GM12878 (cell line): ENCODE measurements around the gene SOCS4. TPM values are rescaled to one million over a fixed set of nuclear protein-coding genes. Genes with fewer than 3 reads are reported as not detected.

Experiments
- ATAC-seq: fragments of 200-7000 bp; cut with Tn5 transposase; 3 replicates; pipeline ENCODE4 v1.9.1; 2020; ENCODE audit warnings: mild to moderate bottlenecking, moderate library complexity
- BruUV-seq: library from RNA; stranded (reverse); fragments of 400-500 nt; replicated peaks from 2 replicates; lab custom pipeline; 2021; lab: Mats Ljungman, UMichigan
- CTCF ChIA-PET: fragments of 300-600 bp; sonication (Branson Sonifier 250); formaldehyde crosslinking; extraction: SDS; loops from one replicate; lab custom pipeline; 2021; ENCODE audit warnings: inconsistent platforms; lab: Yijun Ruan, JAX
- POLR2A ChIA-PET: fragments of 350-600 bp; formaldehyde crosslinking; extraction: SDS; loops from one replicate; lab custom pipeline; 2021; ENCODE audit warnings: inconsistent platforms; lab: Charles Lee
- RAD21 ChIA-PET: fragments of 300-600 bp; sonication (Branson Sonifier 250); formaldehyde crosslinking; loops from one replicate; lab custom pipeline; 2023; ENCODE audit warnings: antibody characterized with exemption; ENCODE audit not compliant: unreplicated experiment; lab: Charles Lee
- SMC1A ChIA-PET: fragments of 300-600 bp; sonication (Branson Sonifier 250); formaldehyde crosslinking; loops from one replicate; lab custom pipeline; 2023; ENCODE audit not compliant: unreplicated experiment, uncharacterized antibody; lab: Charles Lee
- DNase-seq: peaks from one replicate; pipeline ENCODE4 v3.0.0-alpha.2; 2011; ENCODE audit warnings: low read depth, low spot score
- FAIRE-seq: peaks from 3 replicates; lab custom pipeline; 2011; peaks lifted over from hg19 to GRCh38; lab: Jason Lieb, UNC
- H2AFZ ChIP-seq: 2 replicates; pipeline ENCODE4 v1.6.0; 2011; ENCODE audit warnings: low read depth, low read length, control low read depth; ENCODE audit not compliant: control insufficient read depth
- H3K27ac ChIP-seq: 2 replicates; pipeline ENCODE4 v1.5.1; 2011; ENCODE audit warnings: control low read depth; ENCODE audit not compliant: control insufficient read depth, insufficient read depth
- H3K27me3 ChIP-seq, 2 experiments: replicated peaks in 1 of 2; 2 replicates each; pipeline versions ENCODE4 v1.6.0 to v1.6.1; 2011; ENCODE audit warnings: low read length in 1 of 2; ENCODE audit not compliant: control insufficient read depth in 2 of 2, insufficient read depth in 2 of 2
- H3K36me3 ChIP-seq, 2 experiments: 2 replicates each; pipeline ENCODE4 v1.5.1; 2011; ENCODE audit warnings: low read length in 1 of 2; ENCODE audit not compliant: control insufficient read depth in 2 of 2, insufficient read depth in 2 of 2
- H3K4me1 ChIP-seq: 2 replicates; pipeline ENCODE4 v1.6.1; 2011; ENCODE audit warnings: mild to moderate bottlenecking, low read length, moderate library complexity, mixed read lengths; ENCODE audit not compliant: control insufficient read depth, insufficient read depth
- H3K4me2 ChIP-seq: 2 replicates; pipeline ENCODE4 v1.6.0; 2011; ENCODE audit warnings: control low read depth; ENCODE audit not compliant: control insufficient read depth, insufficient read depth
- H3K4me3 ChIP-seq: fragments of 200-600 bp; sonication (generic); 2 replicates; pipeline ENCODE4 v1.5.1; 2016
- H3K79me2 ChIP-seq: 2 replicates; pipeline ENCODE4 v1.6.0; 2011; ENCODE audit warnings: low read length; ENCODE audit not compliant: control insufficient read depth, insufficient read depth
- H3K9ac ChIP-seq: 2 replicates; pipeline ENCODE4 v1.8.0; 2011; ENCODE audit warnings: low read length, control low read depth, mixed read lengths; ENCODE audit not compliant: control insufficient read depth, insufficient read depth
- H3K9me3 ChIP-seq: replicated peaks from 3 replicates; pipeline ENCODE4 v1.5.1; 2011; ENCODE audit warnings: mild to moderate bottlenecking, low read length; ENCODE audit not compliant: control insufficient read depth, insufficient read depth
- H4K20me1 ChIP-seq: 2 replicates; pipeline ENCODE4 v1.6.0; 2011; ENCODE audit not compliant: control insufficient read depth, insufficient read depth
- POLR2AphosphoS2 ChIP-seq: IDR thresholded peaks from 2 replicates; pipeline ENCODE4 v1.6.1; 2011; ENCODE audit warnings: low read depth, mild to moderate bottlenecking, low read length, improper control_type of control experiment, moderate library complexity
- RUNX3 ChIP-seq: IDR thresholded peaks from 2 replicates; pipeline ENCODE4 v1.6.1; 2012; ENCODE audit warnings: low read length, inconsistent platforms
- USF1 ChIP-seq: IDR thresholded peaks from 2 replicates; pipeline ENCODE4 v1.6.1; 2011; ENCODE audit warnings: borderline replicate concordance, low read depth, mild to moderate bottlenecking, moderate library complexity, mixed read lengths, low read length; ENCODE audit not compliant: insufficient read depth; ENCODE audit errors: extremely low read length
- WRNIP1 ChIP-seq: IDR thresholded peaks from 2 replicates; pipeline ENCODE4 v1.6.1; 2011; ENCODE audit warnings: low read depth, low read length, improper control_type of control experiment, borderline replicate concordance
- WGBS: methylation state at CpG from one replicate; pipeline ENCODE4 v1.1.6; 2016; ENCODE audit warnings: low lambda C conversion rate; ENCODE audit not compliant: insufficient replicate concordance, insufficient coverage; ENCODE audit errors: missing lambda C conversion rate; 5-methylcytosine and 5-hydroxymethylcytosine counted together
- in situ Hi-C: fragments of 300-500 bp; cut with MboI; formaldehyde crosslinking; loops from 9 replicates; pipeline ENCODE4 v1.14.3; 2018; ENCODE audit warnings: mixed read lengths
- intact Hi-C: fragments of 100-400 bp; cut with micrococcal nuclease; formaldehyde crosslinking; loops from one replicate; pipeline ENCODE4 v1.14.2; 2022; ENCODE audit not compliant: unreplicated experiment
- polyA plus RNA-seq, 11 experiments: library from polyadenylated mRNA; depleted of rRNA in 4 of 11; unstranded in 6 of 11; stranded (reverse) in 5 of 11; fragments of >200 nt; fragmentation: Nextera tagmentation in 4 of 11; fragmentation: Illumina TruSeq in 1 of 11; extraction: Ambion mirVana in 4 of 11; extraction: Trizol in 1 of 11; gene quantifications; 1 replicate in 1 of 11; 2 replicates in 10 of 11; pipeline versions ENCODE4 v1.2.1 to v1.2.3, GENCODE V29; 2011 to 2016; ENCODE audit warnings: inconsistent platforms in 2 of 11, missing spikeins in 2 of 11, low read depth in 1 of 11
- total RNA-seq, 4 experiments: library from RNA; depleted of rRNA in 3 of 4; stranded (reverse); fragments of >200 nt in 3 of 4; fragmentation: Illumina TruSeq in 1 of 4; extraction: Trizol in 1 of 4; gene quantifications; 2 replicates each; pipeline versions ENCODE4 v1.2.1 to v1.2.3, GENCODE V29; 2013 to 2021

SOCS4 gene
- total and polyA plus RNA-seq, 10 of the 15 experiments (the other 5 are each of a cell fraction or from before 2014, with no cell fraction given): 5.7 to 31.5 (median 20.8) TPM

GRCh38 chr14:55052269-55052930 is 25.4 kb downstream of the SOCS4 start:
- peak overlapping the region; percentile 99 for H3K27ac ChIP-seq
- 0% methylated on average over 14 of the region's 14 CpGs for WGBS
- no peak for DNase-seq
- peaks cover 59% of the 10 kb centered on the region for H3K79me2 ChIP-seq
- H3K36me3 ChIP-seq: peaks cover 0 to 5% of the 10 kb centered on the region in 2 experiments; a peak in 2 of 4 replicates
- FAIRE-seq: peak; percentile 77
- peak overlapping the region; percentile 99 for H3K9ac ChIP-seq
- H2AFZ ChIP-seq: no peak overlapping the region; the same call in 1 of the 2 replicates
- SMC1A ChIA-PET: interaction anchor here (0.9 to 5.8 kb wide), 23 partner anchors 9 to 150 kb away, joined by 3 to 98 read pairs (median 6); partner anchors contain the start of genes GCH1, SOCS4 and WDHD1
- intact Hi-C loops: loop anchor here (2.0 kb wide), 1 partner anchor 16 kb away; no protein-coding TSS in a partner anchor
- peak; percentile 29 for ATAC-seq
- POLR2A ChIA-PET: interaction anchor here (0.5 to 3.1 kb wide), 15 partner anchors 11 to 140 kb away, joined by 3 to 48 read pairs (median 5); partner anchors contain the start of genes DLGAP5, SOCS4 and WDHD1
- in situ Hi-C loops: no loop called here
- no peak for TF ChIP-seq USF1
- peak; percentile 33; the same call in 1 of the 2 replicates for TF ChIP-seq RUNX3
- 0 out of 2 replicates have a peak, but pooled peaks have one; percentile 48 for TF ChIP-seq POLR2AphosphoS2
- peak; percentile 67; the same call in 1 of the 2 replicates for TF ChIP-seq WRNIP1
- TF ChIP-seq, all 136 proteins: peak for 3
- Histone ChIP-seq H4K20me1 (no peaks in the 10 kb centered on the region), H3K27me3 (no peaks in the 10 kb centered on the region), H3K4me3 (peak overlapping the region; percentile 82), H3K9me3 (no peaks in the 10 kb centered on the region; the same call in 2 of the 3 replicates), H3K4me2 (peak overlapping the region; percentile 51), H3K4me1 (no peaks in the 10 kb centered on the region; the same call in 1 of the 2 replicates)
- ChIA-PET RAD21 (interaction anchor here (0.5 to 3.6 kb wide), 15 partner anchors 14 to 171 kb away, joined by 3 to 49 read pairs (median 8); partner anchors contain the start of genes SOCS4 and WDHD1), CTCF (interaction anchor here (1.0 to 3.4 kb wide), 28 partner anchors 7 to 302 kb away, joined by 3 to 44 read pairs (median 7); partner anchors contain the start of genes FBXO34, SOCS4 and WDHD1)
- BruUV-seq: TSS peak; percentile 58
